IMR-90 (cell line): ENCODE data around the gene ATP11A.

Experiments used
- CEBPB ChIP-seq: IDR thresholded peaks from 2 replicates; pipeline ENCODE4 v1.6.1; 2012; ENCODE audit warnings: low read depth, low read length, improper control_type of control experiment
- CHD1 ChIP-seq: IDR thresholded peaks from 2 replicates; pipeline ENCODE4 v1.6.1; 2012; ENCODE audit warnings: low read depth, low read length, improper control_type of control experiment
- CTCF ChIP-seq: conservative IDR thresholded peaks from 2 replicates; pipeline ENCODE4 v1.5.1; 2012; ENCODE audit warnings: mild to moderate bottlenecking, low read depth, low read length, improper control_type of control experiment
- FOS ChIP-seq: fragments of 150-350 bp; IDR thresholded peaks from 2 replicates; pipeline ENCODE4 v1.6.1; 2016; ENCODE audit warnings: low read depth, low read length
- MAFK ChIP-seq: IDR thresholded peaks from 2 replicates; pipeline ENCODE4 v1.6.1; 2012; ENCODE audit warnings: low read depth, low read length, improper control_type of control experiment
- MXI1 ChIP-seq: IDR thresholded peaks from 2 replicates; pipeline ENCODE4 v1.6.1; 2012; ENCODE audit warnings: low read depth, mild to moderate bottlenecking, low read length, moderate library complexity, borderline replicate concordance
- NFE2L2 ChIP-seq: fragments of 150-350 bp; IDR thresholded peaks from 2 replicates; pipeline ENCODE4 v1.6.1; 2016; ENCODE audit warnings: low read depth, mild to moderate bottlenecking, low read length
- POLR2A ChIP-seq: IDR thresholded peaks from 2 replicates; pipeline ENCODE4 v1.6.1; 2012; ENCODE audit warnings: mild to moderate bottlenecking, low read depth, low read length
- RAD21 ChIP-seq: IDR thresholded peaks from 2 replicates; pipeline ENCODE4 v1.6.1; 2012; ENCODE audit warnings: low read length, improper control_type of control experiment
- RFX5 ChIP-seq: IDR thresholded peaks from 2 replicates; pipeline ENCODE4 v1.8.0; 2012; ENCODE audit warnings: low read depth, mild to moderate bottlenecking, low read length, moderate library complexity
- SMC3 ChIP-seq: fragments of 150-350 bp; IDR thresholded peaks from 2 replicates; pipeline ENCODE4 v1.6.1; 2016; ENCODE audit warnings: low read depth, mild to moderate bottlenecking, antibody characterized with exemption, low read length, moderate library complexity
- USF2 ChIP-seq: fragments of 150-350 bp; IDR thresholded peaks from 2 replicates; pipeline ENCODE4 v1.6.1; 2017; ENCODE audit warnings: mild to moderate bottlenecking, antibody characterized with exemption, low read length, low read depth

DNA sequence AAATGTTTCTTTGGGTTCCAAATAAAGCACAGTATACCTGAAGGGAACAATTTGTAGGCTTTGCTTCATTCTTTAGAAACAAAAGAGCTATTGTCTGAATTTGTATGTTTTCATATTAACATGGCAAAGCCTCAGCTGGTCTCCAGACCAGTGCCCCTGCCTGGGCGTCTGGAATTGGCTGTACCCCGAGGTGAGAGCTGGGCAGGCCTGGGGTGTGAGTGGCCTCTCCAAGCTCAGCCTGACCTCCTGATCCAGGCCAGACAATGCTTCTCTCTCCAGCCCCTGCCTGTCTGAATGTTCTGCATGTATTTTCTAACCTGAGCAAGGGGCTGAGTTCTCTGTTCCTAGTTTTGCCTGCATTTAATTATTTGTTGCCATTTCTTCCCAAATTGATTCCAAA, 212.8 kb downstream of the ATP11A start:
- TF ChIP-seq CTCF (no peak), USF2 (no peak), POLR2A (no peak), CEBPB (no peak), RAD21 (no peak), SMC3 (no peak), FOS (no peak), NFE2L2 (no peak), MAFK (no peak), MXI1 (no peak), CHD1 (no peak), RFX5 (no peak)
